Kidney glomerular epithelial cell (primary cell): ENCODE results near the gene AUTS2.

ENCODE experiments used
- DNase-seq: peaks from one replicate; lab custom pipeline; 2025; lab: John Stamatoyannopoulos, UW

AUTS2 gene

GRCh38 chr7:70504254-70504653 is 906.0 kb downstream of the AUTS2 start:
- DNase-seq: no peak

GRCh38 chr7:70505468-70505867 is 907.2 kb downstream of the AUTS2 start:
- no peak for DNase-seq

DNA sequence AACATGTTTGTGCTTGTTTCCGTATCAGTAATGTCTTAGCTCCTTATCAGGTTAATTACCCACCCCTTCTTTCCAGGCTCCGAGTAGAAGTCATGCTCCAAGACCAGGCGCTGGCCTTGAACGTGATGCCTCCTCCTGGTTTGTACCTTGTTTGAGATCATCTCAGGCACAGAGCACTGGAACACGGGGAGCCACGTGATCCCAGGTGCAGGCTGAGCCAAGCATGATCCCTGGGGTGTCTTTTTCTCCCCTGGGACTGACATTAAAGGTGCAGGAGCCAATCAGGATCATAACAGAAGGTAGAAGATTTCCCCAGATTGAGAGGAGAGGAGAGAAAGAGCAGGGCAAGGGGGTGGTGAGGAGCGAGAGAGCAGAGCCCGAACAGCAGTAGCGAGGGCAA is 907.6 kb downstream of the AUTS2 start:
- DNase-seq: no peak

DNA sequence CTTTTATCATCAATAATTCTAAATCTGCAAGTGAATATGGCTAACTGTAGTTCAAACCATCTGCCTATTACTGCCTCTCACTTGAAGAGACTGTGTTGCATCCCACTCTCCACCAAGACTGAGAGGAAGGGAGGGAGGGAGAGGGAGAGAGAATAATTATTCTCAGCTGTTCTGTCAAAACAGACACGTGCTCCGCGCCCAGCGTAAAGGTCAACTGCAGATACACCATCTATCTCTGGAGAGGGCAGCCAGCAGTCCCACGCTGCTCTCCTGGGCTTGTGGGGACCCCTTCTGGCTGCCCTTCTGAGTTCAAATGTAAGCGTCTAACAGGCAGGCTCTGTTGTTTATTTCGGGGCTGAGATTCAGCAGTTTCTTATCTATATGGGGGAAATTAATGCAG is 908.2 kb downstream of the AUTS2 start:
- DNase-seq: no peak

- no peak for DNase-seq
These were observed 913.9 kb downstream of the AUTS2 start for GRCh38 chr7:70512144-70512543.

GRCh38 chr7:70512761-70513160 is 914.5 kb downstream of the AUTS2 start:
- DNase-seq: no peak

DNA sequence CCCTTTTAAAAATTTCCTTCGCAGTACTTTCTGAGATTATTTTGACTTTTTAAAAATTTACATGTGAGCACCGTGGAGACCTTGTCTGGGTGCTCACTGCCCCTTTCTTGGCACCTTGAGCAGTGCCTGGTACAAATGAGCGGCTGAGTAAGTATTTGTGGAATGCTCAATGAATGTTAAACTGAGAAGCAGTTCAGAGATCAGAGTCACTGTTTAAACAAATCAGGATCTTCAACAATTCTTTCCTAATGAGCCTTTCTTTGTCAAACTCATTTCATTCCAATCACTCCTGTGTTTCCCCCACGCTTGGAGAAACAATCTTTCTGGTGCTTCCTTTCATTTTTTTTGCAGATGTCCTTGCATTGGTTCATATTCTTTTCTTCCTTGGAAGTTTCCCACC is 922.3 kb downstream of the AUTS2 start:
- peak; percentile 45 for DNase-seq

DNA sequence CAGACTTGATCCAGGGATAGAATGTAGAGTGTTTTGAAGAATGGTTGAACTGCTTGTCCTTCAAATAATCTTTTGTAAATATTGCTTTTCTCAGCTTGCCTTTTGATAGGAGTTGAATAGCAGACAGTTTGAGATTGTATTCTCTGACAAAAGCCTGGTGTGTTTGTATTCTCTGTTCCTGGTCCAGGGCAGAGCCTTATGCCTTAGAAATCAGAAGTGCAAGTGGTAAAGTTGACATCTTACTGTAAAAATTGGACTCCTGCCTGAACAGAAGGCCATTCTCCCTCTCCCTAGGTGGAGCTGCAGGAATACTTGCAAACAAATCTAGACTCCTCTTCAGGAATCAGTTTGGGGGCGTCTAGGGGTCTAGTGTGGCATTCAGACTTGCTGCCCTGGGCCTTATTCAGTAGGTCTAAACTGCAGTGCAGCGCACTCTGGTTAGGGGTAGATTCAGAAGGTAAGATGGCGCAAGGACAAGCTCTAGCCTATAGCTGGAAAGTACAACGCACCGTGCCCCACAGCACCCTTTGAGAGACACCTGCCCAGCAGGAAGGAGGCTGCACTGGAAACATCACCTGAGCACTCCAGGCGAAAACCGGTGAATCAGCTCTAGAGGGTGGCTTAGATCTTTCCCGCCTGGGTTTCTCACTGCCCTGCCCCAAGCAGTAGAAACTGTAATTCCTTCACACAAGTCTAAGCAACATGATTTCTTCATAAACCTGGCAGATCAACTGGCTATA is 925.1 kb downstream of the AUTS2 start:
- DNase-seq: no peak

GRCh38 chr7:70523989-70524351 is 925.7 kb downstream of the AUTS2 start:
- no peak for DNase-seq

- no peak for DNase-seq
These were observed 927.7 kb downstream of the AUTS2 start for GRCh38 chr7:70525991-70526390.

DNA sequence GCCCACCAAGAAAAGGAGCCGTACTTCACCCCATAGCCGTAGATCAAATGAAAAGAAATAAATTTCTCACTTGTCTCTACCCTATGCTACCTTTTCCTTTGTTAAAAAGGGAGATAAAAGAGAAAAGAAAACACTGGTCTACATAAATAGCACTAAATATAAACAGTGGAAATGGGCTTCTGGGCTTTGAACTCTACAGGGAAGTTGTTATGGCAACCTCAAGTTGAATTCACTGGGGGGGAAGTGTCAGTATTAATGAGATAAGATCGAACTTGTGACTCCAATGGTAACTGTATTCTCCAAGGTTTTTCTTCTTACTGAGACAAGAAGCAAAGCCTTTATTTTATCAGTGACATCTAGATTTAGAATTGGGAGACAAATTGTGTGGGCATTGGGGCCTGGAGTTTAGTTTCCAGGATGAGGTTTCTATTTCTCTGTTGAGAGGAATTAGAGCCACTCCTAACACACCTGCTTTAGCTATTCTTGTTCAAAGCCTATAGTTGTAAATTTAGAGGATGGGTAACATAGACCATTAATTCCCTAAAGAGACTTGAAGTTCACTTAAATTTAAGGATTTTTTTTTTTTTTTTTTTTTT is 929.3 kb downstream of the AUTS2 start:
- DNase-seq: no peak

DNA sequence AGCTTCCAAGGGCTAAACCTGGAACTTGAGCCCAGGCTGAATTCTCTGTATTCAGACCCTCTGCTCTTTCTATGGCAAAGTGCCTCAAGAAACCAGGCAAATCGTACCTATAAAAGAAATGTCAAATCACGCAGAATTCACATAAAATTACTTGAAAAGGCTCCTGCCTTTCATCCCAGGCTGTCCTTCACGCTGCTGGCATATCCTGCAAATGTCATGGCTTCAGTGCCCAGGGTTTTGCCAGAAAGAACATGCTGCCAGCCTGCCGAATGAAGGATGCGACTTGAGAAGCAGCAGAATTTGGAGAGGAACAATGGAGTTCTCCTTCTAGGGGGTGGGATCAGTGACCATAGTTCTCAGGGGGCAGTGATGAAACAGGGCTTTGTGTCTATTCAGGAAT is 931.2 kb downstream of the AUTS2 start:
- no peak for DNase-seq

GRCh38 chr7:70529914-70530585 is 931.8 kb downstream of the AUTS2 start:
- no peak for DNase-seq

- no peak for DNase-seq
These were observed 935.3 kb downstream of the AUTS2 start for GRCh38 chr7:70533614-70534013.

DNA sequence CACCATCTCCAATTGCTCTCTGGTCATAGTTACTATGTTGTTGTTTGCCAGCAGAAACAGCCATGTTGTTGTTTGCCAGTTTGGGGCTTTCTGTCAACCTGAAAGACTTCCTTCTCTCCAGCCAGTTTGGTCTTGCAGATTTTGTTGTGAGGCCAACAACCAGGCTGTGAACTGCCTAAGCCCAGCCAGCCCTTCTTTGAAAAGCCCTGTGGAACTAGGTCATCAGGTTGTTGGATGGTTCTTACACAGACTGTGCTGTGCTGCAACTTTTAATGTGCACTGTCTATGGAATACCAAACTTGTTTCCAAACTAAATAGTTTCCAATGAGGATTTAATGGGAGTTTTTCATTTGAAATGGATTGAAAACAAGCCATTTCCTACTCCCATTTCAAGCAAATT is 940.9 kb downstream of the AUTS2 start:
- no peak for DNase-seq

GRCh38 chr7:70539617-70540016 is 941.3 kb downstream of the AUTS2 start:
- DNase-seq: no peak

GRCh38 chr7:70540641-70541040 is 942.4 kb downstream of the AUTS2 start:
- no peak for DNase-seq

DNA sequence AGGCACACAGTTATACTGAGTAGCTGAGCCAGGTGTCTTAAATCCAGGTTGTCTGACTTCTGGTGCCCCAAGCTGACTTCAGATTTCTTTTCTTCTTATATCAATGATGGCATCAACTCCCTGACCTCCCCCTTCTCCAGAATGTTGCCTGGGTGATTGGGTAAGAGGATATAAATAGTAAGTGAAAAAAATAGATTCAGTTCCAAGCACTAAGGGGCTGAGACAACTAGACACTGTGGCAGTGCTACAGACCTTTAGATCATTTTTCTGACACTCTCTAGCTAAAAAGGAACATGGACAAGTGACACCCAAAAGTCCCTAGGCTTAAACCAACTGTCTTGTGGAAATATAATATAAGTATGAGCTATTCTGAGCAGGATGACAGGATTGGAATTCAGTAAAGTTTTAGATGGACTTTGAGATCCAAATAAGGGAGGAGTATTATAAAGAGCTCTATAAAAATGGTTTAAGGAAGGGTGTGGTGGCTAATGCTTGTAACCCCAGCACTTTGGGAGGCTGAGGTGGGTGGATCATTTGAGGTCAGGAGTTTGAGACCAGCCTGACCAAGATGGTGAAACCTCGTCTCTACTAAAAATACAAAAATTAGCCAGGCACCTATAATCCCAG is 944.6 kb downstream of the AUTS2 start:
- no peak for DNase-seq

GRCh38 chr7:70544016-70544415 is 945.7 kb downstream of the AUTS2 start:
- no peak for DNase-seq

DNA sequence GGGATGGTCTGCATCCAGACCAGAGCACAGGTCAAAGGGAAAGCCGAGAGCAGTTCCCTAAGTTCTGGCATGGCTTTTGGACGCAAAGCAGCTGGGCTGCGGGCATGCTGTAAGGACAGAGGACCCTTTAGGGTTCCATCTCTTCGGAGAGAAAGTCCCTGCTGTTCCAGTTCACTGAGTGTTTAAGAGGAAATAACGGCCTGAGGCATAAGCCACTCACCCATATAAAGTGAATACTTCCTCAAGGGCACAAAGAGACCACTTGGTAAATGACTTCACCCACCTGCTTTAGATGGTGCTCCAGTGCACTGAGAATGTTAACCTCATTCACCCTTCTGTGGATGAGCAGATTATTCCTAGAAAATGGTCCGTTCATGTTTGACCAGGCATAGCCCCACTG is 946.9 kb downstream of the AUTS2 start:
- no peak for DNase-seq

GRCh38 chr7:70552141-70552540 is 953.9 kb downstream of the AUTS2 start:
- DNase-seq: no peak

- no peak for DNase-seq
These were observed 955.1 kb downstream of the AUTS2 start for GRCh38 chr7:70553364-70553763.

- DNase-seq: no peak
These were observed 956.4 kb downstream of the AUTS2 start for GRCh38 chr7:70554646-70555045.
